GM13976 (cell line): ENCODE results near the gene PPM1H.

Source experiments
- DNase-seq: peaks from one replicate; pipeline ENCODE4 v3.0.0; 2012; ENCODE audit warnings: low spot score
- CTCF ChIP-seq: IDR thresholded peaks from 2 replicates; pipeline ENCODE4 v1.5.1; 2012; ENCODE audit warnings: borderline replicate concordance, mild to moderate bottlenecking; ENCODE audit not compliant: insufficient read depth; ENCODE audit errors: extremely low read depth, missing control alignments, control extremely low read depth
- in situ Hi-C: fragments of 300-500 bp; cut with MboI; formaldehyde crosslinking; loops from one replicate; pipeline ENCODE4 v1.12.0; 2022; ENCODE audit warnings: low sequenced_read_pairs, mixed read lengths, inconsistent platforms; ENCODE audit not compliant: unreplicated experiment

The PPM1H gene

GRCh38 chr12:62834406-62834805 is 100.5 kb downstream of the PPM1H start:
- in situ Hi-C loops = no loop called here
- no peak for TF ChIP-seq CTCF
- DNase-seq = no peak

GRCh38 chr12:62833634-62834033 is 101.3 kb downstream of the PPM1H start:
- DNase-seq = no peak
- in situ Hi-C loops = no loop called here
- no peak for TF ChIP-seq CTCF

GRCh38 chr12:62832558-62832957 is 102.4 kb downstream of the PPM1H start:
- DNase-seq = no peak
- no peak for TF ChIP-seq CTCF
- in situ Hi-C loops = no loop called here

GRCh38 chr12:62832027-62832426 is 102.9 kb downstream of the PPM1H start:
- in situ Hi-C loops = no loop called here
- TF ChIP-seq CTCF = no peak

GRCh38 chr12:62827855-62828254 is 107.1 kb downstream of the PPM1H start:
- DNase-seq = no peak
- in situ Hi-C loops = no loop called here
- TF ChIP-seq CTCF = no peak

More at GRCh38 chr12:62832027-62832426, 102.9 kb downstream of the PPM1H start:
- no peak for DNase-seq

GRCh38 chr12:62827042-62827441 is 107.9 kb downstream of the PPM1H start:
- no peak for TF ChIP-seq CTCF
- no peak for DNase-seq
- in situ Hi-C loops = no loop called here
